Measurements from ENCODE around the gene DIMT1.

The DIMT1 gene

GRCh38 chr5:62347928-62348327 is 55.8 kb downstream of the DIMT1 start:
- Histone ChIP-seq H3K4me3 (ENCODE audit: low read length) (no peak overlapping the region), H3K4me1 (ENCODE audit: insufficient read depth, low read length) (no peaks in the 10 kb centered on the region), H2AFZ (ENCODE audit: low read depth, low read length) (no peak overlapping the region), H3K9me3 (ENCODE audit: low read length) (no peaks in the 10 kb centered on the region), H3K36me3 (ENCODE audit: insufficient read depth, low read length) (peaks cover 32% of the 10 kb centered on the region), H3K27me3 (ENCODE audit: insufficient read depth, low read length) (no peaks in the 10 kb centered on the region)

GRCh38 chr5:62346748-62347147 is 57.0 kb downstream of the DIMT1 start:
- Histone ChIP-seq H3K36me3 (ENCODE audit: insufficient read depth, low read length) (peaks cover 24% of the 10 kb centered on the region), H2AFZ (ENCODE audit: low read depth, low read length) (no peak overlapping the region), H3K9me3 (ENCODE audit: low read length) (no peaks in the 10 kb centered on the region), H3K4me1 (ENCODE audit: insufficient read depth, low read length) (no peaks in the 10 kb centered on the region), H3K4me3 (ENCODE audit: low read length) (no peak overlapping the region), H3K27me3 (ENCODE audit: insufficient read depth, low read length) (no peaks in the 10 kb centered on the region)

GRCh38 chr5:62343428-62343827 is 60.3 kb downstream of the DIMT1 start:
- Histone ChIP-seq H3K4me3 (ENCODE audit: low read length) (no peak overlapping the region), H3K4me1 (ENCODE audit: insufficient read depth, low read length) (no peaks in the 10 kb centered on the region), H3K36me3 (ENCODE audit: insufficient read depth, low read length) (peaks cover 5% of the 10 kb centered on the region), H2AFZ (ENCODE audit: low read depth, low read length) (no peak overlapping the region), H3K27me3 (ENCODE audit: insufficient read depth, low read length) (no peaks in the 10 kb centered on the region), H3K9me3 (ENCODE audit: low read length) (no peaks in the 10 kb centered on the region)

GRCh38 chr5:62342476-62342837 is 61.2 kb downstream of the DIMT1 start:
- H3K4me1 ChIP-seq (ENCODE audit: insufficient read depth, low read length) = no peaks in the 10 kb centered on the region
- peaks cover 3% of the 10 kb centered on the region for H3K36me3 ChIP-seq (ENCODE audit: insufficient read depth, low read length)
- H3K27me3 ChIP-seq (ENCODE audit: insufficient read depth, low read length) = no peaks in the 10 kb centered on the region
- H2AFZ ChIP-seq (ENCODE audit: low read depth, low read length) = no peak overlapping the region
- no peaks in the 10 kb centered on the region for H3K9me3 ChIP-seq (ENCODE audit: low read length)
- H3K4me3 ChIP-seq (ENCODE audit: low read length) = no peak overlapping the region

GRCh38 chr5:62341783-62342475 is 61.8 kb downstream of the DIMT1 start:
- H3K36me3 ChIP-seq (ENCODE audit: insufficient read depth, low read length) = peaks cover 3% of the 10 kb centered on the region
- no peak overlapping the region for H2AFZ ChIP-seq (ENCODE audit: low read depth, low read length)
- no peaks in the 10 kb centered on the region for H3K9me3 ChIP-seq (ENCODE audit: low read length)
- no peaks in the 10 kb centered on the region for H3K4me1 ChIP-seq (ENCODE audit: insufficient read depth, low read length)
- H3K27me3 ChIP-seq (ENCODE audit: insufficient read depth, low read length) = no peaks in the 10 kb centered on the region
- no peak overlapping the region for H3K4me3 ChIP-seq (ENCODE audit: low read length)

GRCh38 chr5:62340979-62341378 is 62.7 kb downstream of the DIMT1 start:
- Histone ChIP-seq H3K27me3 (ENCODE audit: insufficient read depth, low read length) (no peaks in the 10 kb centered on the region), H3K9me3 (ENCODE audit: low read length) (no peaks in the 10 kb centered on the region), H3K4me1 (ENCODE audit: insufficient read depth, low read length) (no peaks in the 10 kb centered on the region), H3K4me3 (ENCODE audit: low read length) (no peak overlapping the region), H3K36me3 (ENCODE audit: insufficient read depth, low read length) (peaks cover 3% of the 10 kb centered on the region), H2AFZ (ENCODE audit: low read depth, low read length) (no peak overlapping the region)

- Histone ChIP-seq H3K4me3 (ENCODE audit: low read length) (no peak overlapping the region), H3K9me3 (ENCODE audit: low read length) (no peaks in the 10 kb centered on the region), H3K4me1 (ENCODE audit: insufficient read depth, low read length) (no peaks in the 10 kb centered on the region)
These were observed 63.3 kb downstream of the DIMT1 start for GRCh38 chr5:62340392-62340791.

More at GRCh38 chr5:62340392-62340791, 63.3 kb downstream of the DIMT1 start:
- H2AFZ ChIP-seq (ENCODE audit: low read depth, low read length) = no peak overlapping the region
- peaks cover 3% of the 10 kb centered on the region for H3K36me3 ChIP-seq (ENCODE audit: insufficient read depth, low read length)
- no peaks in the 10 kb centered on the region for H3K27me3 ChIP-seq (ENCODE audit: insufficient read depth, low read length)

Data from neuron (in vitro differentiated cells).